Cardiac muscle cell (in vitro differentiated cells and primary cell): ENCODE measurements around the gene DCT. TPM values are rescaled to one million over a fixed set of nuclear protein-coding genes. Genes with fewer than 3 reads are reported as not detected.

Source experiments
- DNase-seq, 2 donors: peaks; one replicate each; pipeline versions ENCODE4 v3.0.0 to v3.0.0-alpha.2; 2010 to 2017; ENCODE audit warnings: low read depth in 1 of 2, low spot score in 1 of 2
- H3K27ac ChIP-seq: fragments of 200-600 bp; sonication (generic); 2 replicates; pipeline ENCODE4 v1.5.1; 2016
- H3K27me3 ChIP-seq: fragments of 200-600 bp; sonication (generic); 2 replicates; pipeline ENCODE4 v1.6.0; 2016; ENCODE audit warnings: control low read depth
- H3K36me3 ChIP-seq: fragments of 200-600 bp; sonication (generic); 2 replicates; pipeline ENCODE4 v1.5.1; 2016; ENCODE audit warnings: control low read depth
- H3K4me1 ChIP-seq: fragments of 200-600 bp; sonication (generic); 2 replicates; pipeline ENCODE4 v1.8.1; 2017; ENCODE audit warnings: low read depth, mild to moderate bottlenecking, mixed run types
- H3K4me3 ChIP-seq: fragments of 200-600 bp; sonication (generic); 2 replicates; pipeline ENCODE4 v1.5.1; 2016; ENCODE audit warnings: mild to moderate bottlenecking
- H3K9me3 ChIP-seq: fragments of 200-600 bp; sonication (generic); 2 replicates; pipeline ENCODE4 v1.5.1; 2017; ENCODE audit warnings: low read depth, mild to moderate bottlenecking, control low read depth
- CTCF ChIP-seq: IDR thresholded peaks from 2 replicates; pipeline ENCODE4 v1.5.1; 2012; ENCODE audit warnings: low read depth, mild to moderate bottlenecking, low read length
- polyA plus RNA-seq: library from polyadenylated mRNA; unstranded; fragments of >200 nt; fragmentation: Nextera tagmentation; extraction: Ambion mirVana; gene quantifications from 2 replicates; pipeline ENCODE4 v1.2.1, GENCODE V29; 2016
- total RNA-seq: library from RNA; depleted of rRNA; stranded (reverse); fragments of >200 nt; gene quantifications from 2 replicates; pipeline ENCODE4 v1.2.3, GENCODE V29; 2016

The DCT gene
- total and polyA plus RNA-seq, 2 experiments from 2014 or later: 0.18 TPM; not detected in 1

- Histone ChIP-seq H3K9me3 (no peaks in the 10 kb centered on the region), H3K27me3 (no peaks in the 10 kb centered on the region), H3K4me1 (no peaks in the 10 kb centered on the region), H3K36me3 (no peaks in the 10 kb centered on the region), H3K27ac (no peak overlapping the region), H3K4me3 (no peak overlapping the region)
- no peak for DNase-seq
- TF ChIP-seq CTCF: no peak
Observed at GRCh38 chr13:94454906-94455305, 24.6 kb downstream of the DCT start.

- Histone ChIP-seq H3K27ac (no peak overlapping the region), H3K27me3 (no peaks in the 10 kb centered on the region), H3K4me1 (no peaks in the 10 kb centered on the region), H3K9me3 (no peaks in the 10 kb centered on the region), H3K4me3 (no peak overlapping the region), H3K36me3 (no peaks in the 10 kb centered on the region)
- TF ChIP-seq CTCF: no peak
- no peak for DNase-seq
Observed at GRCh38 chr13:94454334-94454733, 25.1 kb downstream of the DCT start.

- Histone ChIP-seq H3K9me3 (no peaks in the 10 kb centered on the region), H3K4me1 (no peaks in the 10 kb centered on the region), H3K27me3 (no peaks in the 10 kb centered on the region), H3K4me3 (no peak overlapping the region), H3K36me3 (no peaks in the 10 kb centered on the region), H3K27ac (no peak overlapping the region)
- DNase-seq: no peak
- no peak for TF ChIP-seq CTCF
Observed at GRCh38 chr13:94444826-94445225, 34.7 kb downstream of the DCT start.

- H3K27me3 ChIP-seq: no peaks in the 10 kb centered on the region
- peak; percentile 57 to 74 for DNase-seq
- no peaks in the 10 kb centered on the region for H3K36me3 ChIP-seq
- H3K27ac ChIP-seq: no peak overlapping the region
- no peak overlapping the region for H3K4me3 ChIP-seq
- H3K9me3 ChIP-seq: no peaks in the 10 kb centered on the region
- H3K4me1 ChIP-seq: peaks cover 39% of the 10 kb centered on the region
- peak; percentile 56 for TF ChIP-seq CTCF
Observed at GRCh38 chr13:94435604-94436226, 43.8 kb downstream of the DCT start.

- H3K27me3 ChIP-seq: no peaks in the 10 kb centered on the region
- peak overlapping the region; percentile 76 for H3K27ac ChIP-seq
- peak; percentile 85 to 86 for DNase-seq
- H3K4me3 ChIP-seq: no peak overlapping the region
- peaks cover 43% of the 10 kb centered on the region for H3K4me1 ChIP-seq
- no peaks in the 10 kb centered on the region for H3K36me3 ChIP-seq
- TF ChIP-seq CTCF: no peak
- no peaks in the 10 kb centered on the region for H3K9me3 ChIP-seq
Observed at GRCh38 chr13:94433055-94433961, 46.2 kb downstream of the DCT start.
